NCI-H2107 treated with DMSO at 0.1 percent for 48 hours (cell line): ENCODE data around the gene TUBGCP5.

Source experiments
- DNase-seq: peaks from one replicate; lab custom pipeline; 2025; ENCODE audit not compliant: unreplicated experiment; lab: John Stamatoyannopoulos, UW

TUBGCP5 gene

DNA sequence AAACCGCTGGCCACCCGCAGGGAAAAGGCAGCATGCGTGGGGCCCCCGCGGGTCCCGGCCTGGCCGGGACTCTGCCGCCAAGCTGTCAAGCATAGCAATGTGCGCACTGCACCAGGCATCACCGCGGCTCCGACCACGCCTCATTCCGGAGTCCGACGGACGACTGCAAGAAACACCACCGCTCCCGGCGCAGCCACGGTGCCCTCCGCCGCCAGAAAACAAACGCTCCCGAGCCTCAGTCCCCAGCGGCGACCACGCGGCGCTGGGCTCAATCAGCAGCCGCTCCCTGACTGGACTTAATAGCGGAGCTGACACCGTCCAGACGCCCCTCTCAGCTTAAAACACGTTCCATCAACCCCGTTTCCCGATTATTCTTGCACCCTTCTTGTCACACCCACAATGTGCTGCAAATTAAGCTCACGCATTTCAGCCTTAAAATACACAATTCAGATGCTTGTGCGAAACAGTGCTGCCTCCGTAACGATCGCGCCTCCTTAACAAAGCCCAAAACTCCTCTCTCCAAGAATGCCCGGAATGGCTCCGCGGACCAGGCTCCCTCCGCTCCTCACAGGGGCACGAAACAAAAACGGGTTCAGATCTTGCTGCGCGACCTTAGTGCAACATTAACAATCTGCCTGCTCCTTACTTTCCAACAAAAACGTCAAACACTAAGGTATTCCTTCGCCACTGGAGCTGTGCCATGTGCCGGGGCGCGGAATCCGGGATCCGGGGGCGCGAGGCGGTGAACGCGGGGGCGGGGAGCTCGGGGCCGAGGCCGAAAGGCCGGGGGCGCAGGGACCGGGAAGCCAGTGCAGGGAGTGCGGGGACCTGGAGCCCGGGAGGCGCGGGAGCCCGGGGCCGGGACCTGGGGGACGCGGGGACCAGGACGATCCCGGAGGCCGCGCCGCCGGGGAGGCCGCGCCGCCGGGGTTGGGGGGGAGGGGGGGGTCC lies 59.9 kb downstream of the TUBGCP5 start:
- no peak for DNase-seq

GRCh38 chr15:22978691-22979237 lies 60.6 kb downstream of the TUBGCP5 start:
- no peak for DNase-seq

DNA sequence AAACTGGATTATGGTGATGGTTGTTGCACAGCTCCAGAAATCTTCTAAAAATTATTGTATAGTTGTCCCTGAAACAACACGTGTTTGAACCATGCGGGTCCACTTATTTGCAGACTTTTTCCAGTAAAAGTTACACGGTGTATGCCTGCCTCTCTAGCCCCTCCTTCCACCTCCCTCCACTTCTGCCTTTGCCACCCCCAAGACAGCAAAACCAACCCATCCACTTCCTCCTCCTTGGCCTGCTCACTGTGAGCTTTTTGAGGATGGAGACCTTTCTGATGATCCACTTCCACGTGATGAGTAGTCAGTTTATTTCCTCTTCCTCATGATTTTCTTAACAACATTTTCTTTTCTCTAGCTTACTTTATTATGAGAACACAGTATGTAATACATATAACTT lies 64.6 kb downstream of the TUBGCP5 start:
- DNase-seq, result no peak

DNA sequence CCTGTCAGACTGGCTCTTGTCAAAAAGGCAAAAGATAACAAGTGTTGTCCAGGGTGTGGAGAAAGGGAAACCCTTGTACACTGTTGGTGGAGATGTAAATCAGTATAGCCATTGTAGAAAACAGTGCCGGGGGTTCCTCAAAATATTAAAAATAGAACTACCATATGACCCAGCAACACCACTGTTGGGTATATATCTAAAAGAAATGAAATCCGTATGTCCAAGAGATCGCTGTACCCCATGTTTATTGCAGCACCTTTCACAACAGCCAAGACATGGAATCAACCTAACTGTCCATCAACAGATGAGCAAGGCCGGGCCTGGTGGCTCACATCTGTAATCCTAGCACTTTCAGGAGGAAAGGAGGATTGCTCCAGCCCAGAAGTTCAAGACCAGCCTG lies 65.4 kb downstream of the TUBGCP5 start:
- DNase-seq, result no peak

- DNase-seq, result no peak
Observed at GRCh38 chr15:22973286-22973685, 66.1 kb downstream of the TUBGCP5 start.

DNA sequence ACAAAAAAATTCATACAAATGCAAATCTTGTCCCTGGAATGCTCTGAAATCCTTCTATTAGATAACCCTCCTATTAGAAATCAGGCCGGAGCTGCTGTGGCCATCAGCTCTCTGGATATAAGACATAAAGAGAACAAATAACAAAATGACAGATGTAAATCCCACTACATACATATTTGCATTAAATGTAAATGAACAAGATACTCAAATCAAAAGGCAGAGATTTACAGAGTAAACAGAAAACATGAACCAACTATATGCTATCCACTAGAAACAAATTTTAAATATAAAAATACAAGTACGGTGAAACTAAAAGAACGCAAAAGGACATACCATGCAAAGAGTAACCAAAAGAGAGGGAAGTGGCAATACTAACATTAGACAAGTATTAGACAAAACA lies 69.9 kb downstream of the TUBGCP5 start:
- no peak for DNase-seq

DNA sequence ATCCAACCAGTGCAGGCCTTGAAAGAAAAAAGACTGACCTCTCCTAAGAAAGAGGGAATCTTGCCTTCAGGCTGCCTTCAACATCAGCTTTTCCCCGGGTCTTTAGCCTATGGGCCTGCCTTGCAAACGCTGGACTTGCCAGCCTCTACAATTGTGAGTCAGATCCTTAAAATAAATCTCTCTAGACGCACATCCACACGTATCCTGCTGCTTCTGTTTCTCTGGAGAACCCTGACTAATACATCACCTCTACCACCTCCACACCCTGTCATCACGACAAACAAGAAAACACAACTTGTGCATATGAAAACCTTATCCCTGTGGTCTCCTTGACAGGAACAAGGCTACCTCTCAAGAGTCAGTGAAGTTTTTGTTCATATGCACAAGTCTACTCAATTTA lies 71.0 kb downstream of the TUBGCP5 start:
- no peak for DNase-seq

DNA sequence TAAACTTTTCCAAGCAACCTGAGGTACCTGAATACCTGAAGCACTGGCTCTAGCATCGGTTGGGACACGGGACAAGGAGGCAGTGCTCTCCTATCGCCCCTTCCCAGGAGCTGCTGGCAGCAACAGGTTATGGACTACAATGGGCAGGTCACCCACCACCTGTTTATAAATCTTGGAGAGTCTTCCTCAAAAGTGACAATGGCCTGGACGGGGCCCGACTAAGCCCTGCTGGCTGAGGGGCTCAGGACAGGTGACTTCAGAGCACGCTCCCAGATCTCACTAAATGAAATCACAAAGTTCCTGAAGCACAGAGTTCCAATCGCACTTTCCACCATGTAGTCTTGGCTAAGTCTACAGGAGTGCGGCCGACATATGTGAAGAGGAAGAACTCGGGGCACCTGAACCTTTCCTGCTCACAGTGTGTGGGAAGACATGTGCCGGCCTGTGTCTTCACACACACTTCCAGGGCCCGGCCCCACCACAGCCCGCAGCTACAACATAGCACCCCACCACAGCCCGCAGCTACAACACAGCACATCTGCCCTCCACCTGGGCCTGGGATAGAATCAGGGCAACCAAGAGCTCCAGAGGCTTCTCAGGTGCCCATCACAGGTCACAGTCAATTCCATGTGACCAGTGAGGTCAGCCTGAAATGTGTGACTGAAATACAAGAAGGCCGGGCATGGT lies 72.1 kb downstream of the TUBGCP5 start:
- DNase-seq, result no peak

GRCh38 chr15:22966321-22967083 lies 72.9 kb downstream of the TUBGCP5 start:
- DNase-seq, result no peak

DNA sequence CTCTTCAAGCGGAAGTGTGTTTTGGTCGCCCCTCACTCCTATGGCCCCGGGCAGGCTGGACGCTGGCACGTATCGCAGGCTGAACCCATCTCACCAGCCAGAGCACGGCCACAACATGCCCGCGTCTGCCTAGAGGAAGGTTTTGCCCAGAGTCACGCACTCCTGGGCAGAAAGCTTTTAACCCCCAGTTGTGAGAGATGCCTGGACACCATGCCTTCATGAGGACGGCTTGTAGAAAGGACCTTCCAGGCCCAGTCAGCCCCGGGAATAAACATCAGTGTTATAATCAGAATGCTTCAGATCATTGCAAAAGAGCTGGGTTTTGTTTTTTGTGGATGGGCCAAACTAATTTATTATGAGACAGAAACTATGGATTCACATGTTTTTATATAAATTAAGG lies 75.7 kb downstream of the TUBGCP5 start:
- no peak for DNase-seq

GRCh38 chr15:22962611-22963010 lies 76.8 kb downstream of the TUBGCP5 start:
- no peak for DNase-seq

- DNase-seq, result no peak
Observed at GRCh38 chr15:22961762-22962161, 77.6 kb downstream of the TUBGCP5 start.

- DNase-seq, result no peak
Observed at GRCh38 chr15:22960556-22960955, 78.8 kb downstream of the TUBGCP5 start.

GRCh38 chr15:22960126-22960525 lies 79.2 kb downstream of the TUBGCP5 start:
- no peak for DNase-seq

DNA sequence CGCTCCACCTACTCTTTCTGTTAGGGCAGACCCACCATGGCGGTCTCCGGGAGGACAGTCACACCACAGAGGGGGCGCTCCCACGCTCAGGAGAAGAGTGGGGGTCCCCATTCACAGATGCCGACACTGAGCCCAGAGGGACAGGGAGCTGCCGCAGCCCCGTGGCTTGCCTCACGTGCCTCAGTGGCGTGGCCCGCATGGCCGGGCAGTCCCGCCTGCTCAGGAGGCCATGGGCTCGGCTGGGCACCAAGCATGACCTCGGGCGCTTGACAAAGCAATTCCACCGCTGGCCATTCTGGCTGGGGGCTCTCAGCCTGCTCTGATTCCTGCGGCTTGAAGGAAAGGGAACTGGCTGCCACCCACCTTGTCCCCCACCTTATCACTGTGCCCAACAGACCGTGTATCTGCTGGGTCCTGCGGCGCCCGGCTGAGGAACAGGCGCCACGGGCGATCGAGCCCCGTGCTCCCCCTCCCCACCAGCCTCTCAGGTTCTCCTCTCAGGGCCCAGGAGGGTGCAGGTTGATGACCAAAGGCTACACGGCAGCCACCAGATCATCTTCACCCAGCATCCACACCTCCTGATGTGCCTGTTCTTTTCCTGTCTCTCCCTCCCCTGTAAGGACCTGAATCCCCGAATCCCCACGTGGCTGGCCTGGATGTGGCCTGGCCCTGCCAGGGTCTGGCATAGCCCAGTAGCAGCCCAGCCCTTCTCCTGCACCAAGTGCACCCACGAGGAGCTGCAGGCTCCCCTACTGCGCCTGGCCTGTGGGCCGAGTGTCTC lies 79.9 kb downstream of the TUBGCP5 start:
- DNase-seq, result no peak

- no peak for DNase-seq
Observed at GRCh38 chr15:22958487-22959280, 80.7 kb downstream of the TUBGCP5 start.

DNA sequence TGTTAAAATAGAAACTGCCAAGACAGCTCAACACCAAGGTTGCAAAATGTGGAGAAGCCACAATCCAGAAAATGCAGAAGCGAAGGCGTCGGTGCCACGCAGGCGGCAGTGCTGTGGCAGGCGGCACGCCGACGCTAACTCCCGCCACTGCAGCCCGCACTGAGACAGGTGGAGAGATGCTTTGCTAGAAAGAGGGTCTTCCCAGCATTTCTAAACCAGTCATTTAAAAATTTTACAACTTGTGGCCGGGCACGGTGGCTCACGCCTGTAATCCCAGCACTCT lies 82.5 kb downstream of the TUBGCP5 start:
- DNase-seq, result no peak

DNA sequence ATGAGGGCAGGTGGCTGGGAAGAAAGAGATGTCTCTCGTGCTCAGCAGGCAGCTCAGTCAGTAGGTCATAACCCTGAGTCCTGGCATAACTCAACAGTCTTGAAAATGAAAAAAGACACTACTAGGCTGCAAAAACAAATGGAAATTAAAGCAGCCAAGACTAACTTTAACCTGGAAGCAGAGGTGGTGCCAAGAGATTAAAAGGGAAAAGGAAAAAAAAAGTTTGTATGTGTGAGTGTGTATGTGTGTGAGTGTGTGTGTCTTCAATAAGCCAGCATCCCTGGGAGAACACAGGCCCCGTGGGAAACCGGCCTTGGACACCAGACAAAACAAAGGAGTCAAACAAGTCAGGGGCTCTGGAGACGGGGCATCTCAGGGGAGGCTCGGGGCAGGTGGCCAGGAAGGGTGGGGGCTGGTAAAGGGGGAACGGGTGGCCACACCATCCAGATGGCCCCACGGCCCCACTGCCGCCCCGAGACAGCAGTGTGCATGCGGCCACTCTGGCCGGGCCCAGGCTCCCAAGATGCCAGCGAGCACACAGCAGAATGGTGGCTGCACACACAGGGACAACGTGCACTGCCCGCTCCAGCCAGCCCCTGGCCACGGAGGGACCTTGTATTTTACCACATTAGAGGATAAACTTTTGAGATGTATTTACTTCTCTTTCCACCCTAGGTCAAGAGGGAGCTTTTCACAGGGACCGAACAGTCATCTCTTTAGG lies 83.0 kb downstream of the TUBGCP5 start:
- DNase-seq, result no peak

- no peak for DNase-seq
Observed at GRCh38 chr15:22955544-22956119, 83.7 kb downstream of the TUBGCP5 start.
